ENCODE measurements around the gene AKR1B1. TPM values are rescaled to one million over a fixed set of nuclear protein-coding genes. Genes with fewer than 3 reads are reported as not detected.

The AKR1B1 gene
- polyA plus RNA-seq, 1 of the 3 experiments (the other 2 are of a cell fraction) = 216 TPM

- TF ChIP-seq USF2 (IDR thresholded peaks at IDR 0.05; ENCODE audit: borderline replicate concordance, low read depth, low read length) (no peak), FOXJ3 (CRISPR knock-in tag; IDR thresholded peaks at IDR 0.05) (no peak)
Observed at GRCh38 chr7:134451656-134452055, 7.2 kb downstream of the AKR1B1 start (continued).

GRCh38 chr7:134450294-134451000 lies 8.5 kb downstream of the AKR1B1 start:
- Histone ChIP-seq H3K9ac (no peak overlapping the region), H3K79me2 (ENCODE audit: insufficient read depth) (peaks cover 7% of the 10 kb centered on the region; the same call in 1 of the 2 replicates)

GRCh38 chr7:134449680-134450079 lies 9.2 kb downstream of the AKR1B1 start:
- POLR2A ChIA-PET = no interaction called here
- Histone ChIP-seq H3K9ac (no peak overlapping the region), H3K27ac (ENCODE audit: low read depth in 2 of 2, low read length in 1 of 2) (no peak overlapping the region), H3K4me1 (ENCODE audit: control insufficient read depth in 1 of 2, insufficient read depth in 2 of 2, low read depth in 1 of 2, low read length in 1 of 2) (peaks cover 10 to 11% of the 10 kb centered on the region in 2 experiments; a peak in 2 of 4 replicates), H2AFZ (ENCODE audit: low read depth) (no peak overlapping the region), H3F3A (replicated peaks; ENCODE audit: insufficient read depth) (no peaks in the 10 kb centered on the region), H4K20me1 (ENCODE audit: insufficient read depth) (no peaks in the 10 kb centered on the region), H3K79me2 (ENCODE audit: insufficient read depth) (0 out of 2 replicates have a peak, but pooled peaks cover 7% of the 10 kb centered on the region), H3K27me3 (ENCODE audit: insufficient read depth) (no peaks in the 10 kb centered on the region), H3K9me2 (no peaks in the 10 kb centered on the region), H3K4me3 (ENCODE audit: low read depth in 2 of 2, low read length in 1 of 2) (no peak overlapping the region), H3K4me2 (no peak overlapping the region), H3K9me3 (no peaks in the 10 kb centered on the region), H3K36me3 (replicated peaks in 1 of 2; ENCODE audit: control insufficient read depth in 1 of 2, insufficient read depth in 2 of 2, low read length in 1 of 2) (peaks cover 10 to 60% of the 10 kb centered on the region in 2 experiments)
- 85% methylated on average over 7 of the region's 7 CpGs for WGBS (ENCODE audit: low lambda C conversion rate)
- CTCF ChIA-PET = interaction anchor here (1.0 to 10.6 kb wide), 5 partner anchors 9 to 153 kb away, joined by 3 to 75 read pairs (median 4); partner anchors contain the start of gene AKR1B1
- DNase-seq = no peak
- TF ChIP-seq ZBTB33 (IDR thresholded peaks at IDR 0.05; ENCODE audit: borderline replicate concordance, low read depth) (no peak), CTCF (IDR thresholded peaks at IDR 0.05) (no peak), TAF1 (IDR thresholded peaks at IDR 0.05; ENCODE audit: borderline replicate concordance, low read depth, low read length) (no peak), NRF1 (IDR thresholded peaks at IDR 0.05; ENCODE audit: low read depth, low read length) (no peak), CHD2 (IDR thresholded peaks at IDR 0.05; ENCODE audit: low read length, partially characterized antibody) (no peak), EP300 (IDR thresholded peaks at IDR 0.05; ENCODE audit: borderline replicate concordance in 1 of 2, low read depth in 1 of 2, low read length in 1 of 2) (no peak), GATA2 (CRISPR knock-in tag; IDR thresholded peaks at IDR 0.05) (no peak)

More at GRCh38 chr7:134450294-134451000, 8.5 kb downstream of the AKR1B1 start:
- Histone ChIP-seq H3F3A (replicated peaks; ENCODE audit: insufficient read depth) (no peaks in the 10 kb centered on the region), H4K20me1 (ENCODE audit: insufficient read depth) (no peaks in the 10 kb centered on the region), H3K9me2 (no peaks in the 10 kb centered on the region), H3K9me3 (no peaks in the 10 kb centered on the region), H3K27ac (ENCODE audit: low read depth in 2 of 2, low read length in 1 of 2) (no peak overlapping the region), H2AFZ (ENCODE audit: low read depth) (no peak overlapping the region), H3K4me3 (ENCODE audit: low read depth in 2 of 2, low read length in 1 of 2) (no peak overlapping the region), H3K36me3 (replicated peaks in 1 of 2; ENCODE audit: control insufficient read depth in 1 of 2, insufficient read depth in 2 of 2, low read length in 1 of 2) (peaks cover 7 to 53% of the 10 kb centered on the region in 2 experiments), H3K4me2 (no peak overlapping the region), H3K4me1 (ENCODE audit: control insufficient read depth in 1 of 2, insufficient read depth in 2 of 2, low read depth in 1 of 2, low read length in 1 of 2) (peaks cover 6 to 11% of the 10 kb centered on the region in 2 experiments; a peak in 2 of 4 replicates), H3K27me3 (ENCODE audit: insufficient read depth) (no peaks in the 10 kb centered on the region)
- DNase-seq = no peak
- TF ChIP-seq ELF1 (IDR thresholded peaks at IDR 0.05) = no peak
- no peak for TF ChIP-seq MAX (IDR thresholded peaks at IDR 0.05; ENCODE audit: low read depth)
- no peak for TF ChIP-seq PBX3 (IDR thresholded peaks at IDR 0.05)
- no peak for TF ChIP-seq MEF2A (IDR thresholded peaks at IDR 0.05; ENCODE audit: borderline replicate concordance, low read depth)
- no peak for TF ChIP-seq TAF1 (IDR thresholded peaks at IDR 0.05; ENCODE audit: borderline replicate concordance, low read depth, low read length)
- TF ChIP-seq YY1 (IDR thresholded peaks at IDR 0.05; ENCODE audit: low read depth) = no peak
- no peak for TF ChIP-seq CHD2 (IDR thresholded peaks at IDR 0.05; ENCODE audit: low read length, partially characterized antibody)
- no peak for TF ChIP-seq RAD21 (IDR thresholded peaks at IDR 0.05; ENCODE audit: low read length)
- TF ChIP-seq RCOR1 (IDR thresholded peaks at IDR 0.05; ENCODE audit: low read length) = no peak
- no peak for TF ChIP-seq RXRA (IDR thresholded peaks at IDR 0.05; ENCODE audit: borderline replicate concordance, low read depth)
- no peak for TF ChIP-seq MXI1 (IDR thresholded peaks at IDR 0.05; ENCODE audit: low read depth, low read length)
- CTCF ChIA-PET = interaction anchor here (1.0 to 10.6 kb wide), 6 partner anchors 9 to 156 kb away, joined by 3 to 75 read pairs (median 4); partner anchors contain the start of gene AKR1B1
- 91% methylated on average over 14 of the region's 14 CpGs for WGBS (ENCODE audit: low lambda C conversion rate)
- POLR2A ChIA-PET = no interaction called here

All from SK-N-SH (cell line).